A172 (cell line): ENCODE results near the gene C5orf46. TPM values are rescaled to one million over a fixed set of nuclear protein-coding genes. Genes with fewer than 3 reads are reported as not detected.
"Not testable (repeated sequence)": the region's sequence is repeated elsewhere in the genome, so short reads cannot be mapped to it uniquely, and the experiment has no call there.

Experiments
- DNase-seq: peaks from one replicate; pipeline ENCODE4 v3.0.0-alpha.2; 2015; ENCODE audit warnings: low spot score
- total RNA-seq: library from RNA; depleted of rRNA; stranded (reverse); fragments of >200 nt; shearing (Covaris generic); gene quantifications from 2 replicates; pipeline ENCODE4 v1.2.3, GENCODE V29; 2014

Gene C5orf46
- total RNA-seq, 1 experiment from 2014 or later: not detected

DNA sequence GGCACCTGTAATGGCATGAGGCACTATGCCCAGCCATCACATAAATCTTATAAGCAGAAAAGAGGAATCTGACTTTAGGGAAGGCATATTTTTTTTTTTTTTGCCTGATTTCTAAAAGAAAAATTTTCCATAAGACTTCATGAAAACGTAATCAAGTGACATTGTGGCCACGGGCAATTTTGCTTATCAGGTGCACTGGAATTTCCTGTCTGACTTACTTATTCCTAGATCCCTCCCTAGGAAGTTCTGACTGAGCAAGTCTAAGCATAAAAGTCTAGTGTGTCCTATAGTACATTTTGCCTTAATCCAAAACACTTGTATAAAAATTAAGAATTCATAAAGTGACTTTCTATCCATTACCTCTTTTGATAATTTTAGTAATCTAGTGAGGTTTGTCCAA, 12.5 kb downstream of the C5orf46 start:
- peak; percentile 69 for DNase-seq

DNA sequence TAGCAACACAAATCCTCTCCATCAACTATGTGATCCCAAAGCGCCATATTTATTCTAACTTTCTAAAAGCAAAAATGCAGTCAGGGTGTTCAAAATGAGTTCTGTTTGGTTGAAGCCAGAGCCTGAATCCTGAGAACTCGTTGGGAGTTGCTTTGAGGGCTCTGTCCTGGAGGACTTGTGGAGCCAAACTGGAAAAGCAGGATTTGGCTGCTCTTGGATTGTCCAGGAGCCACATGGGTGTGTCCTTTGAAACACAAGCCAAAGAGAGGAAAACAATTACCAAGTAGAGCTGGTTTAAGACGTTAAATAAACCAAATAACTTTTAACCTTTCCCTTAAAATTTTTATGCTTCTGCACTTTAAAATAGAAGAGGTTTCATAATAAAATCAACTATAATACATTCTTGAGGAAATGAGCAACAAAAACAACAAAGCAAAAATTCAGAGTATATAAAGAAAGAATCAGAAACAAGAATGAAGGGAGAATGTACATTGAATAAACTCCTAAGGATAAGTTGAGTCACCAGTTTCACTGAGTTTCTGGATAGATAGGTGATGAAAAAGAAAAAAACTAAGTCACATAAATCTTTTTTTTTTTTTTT, 13.5 kb downstream of the C5orf46 start:
- DNase-seq: peak; percentile 33

DNA sequence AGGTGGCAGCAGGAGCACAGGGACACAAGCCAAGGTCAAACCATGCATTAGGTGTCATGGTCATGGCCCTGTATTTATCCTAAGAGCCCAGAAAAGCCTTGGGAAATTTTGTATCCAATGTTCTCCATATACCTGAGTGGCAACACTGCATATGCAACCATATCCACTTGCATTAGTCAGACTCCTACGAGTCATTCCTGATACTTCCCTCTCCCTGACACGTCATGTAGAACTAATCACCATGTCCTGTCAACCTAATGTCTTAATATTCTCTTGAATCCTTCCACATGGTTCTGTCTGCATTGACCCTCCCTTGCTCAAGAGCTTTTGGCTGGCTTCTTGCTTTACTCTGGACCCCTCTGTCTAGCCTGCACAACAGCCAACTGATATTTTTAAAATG, 18.4 kb downstream of the C5orf46 start:
- no peak for DNase-seq

DNA sequence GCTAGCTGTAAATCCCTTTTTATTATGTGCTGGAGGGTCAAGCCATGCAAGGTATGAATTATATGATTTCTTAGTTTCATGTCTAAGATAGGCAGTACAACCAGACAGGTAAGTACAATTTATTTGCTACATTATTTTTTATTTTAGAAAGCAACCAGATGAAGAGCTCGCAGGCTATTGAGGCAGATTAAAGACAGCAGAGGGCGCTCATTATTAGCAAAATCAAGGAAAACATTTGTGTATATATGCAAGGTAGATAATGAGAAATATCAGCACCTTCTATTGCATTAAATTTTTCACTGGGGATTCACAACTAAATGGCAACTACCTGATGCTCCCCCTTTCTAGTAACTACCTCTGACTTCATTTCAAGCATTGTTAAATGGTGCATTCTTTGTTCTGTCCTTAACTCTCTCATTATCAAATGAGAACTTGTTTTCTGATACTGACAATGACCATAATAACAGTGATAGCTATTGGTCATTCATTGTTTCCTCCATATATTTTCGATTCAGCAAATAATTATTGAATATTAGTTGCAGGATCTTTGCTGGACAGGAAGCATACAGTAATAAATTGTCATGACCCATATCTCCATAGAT, 19.2 kb downstream of the C5orf46 start:
- peak; percentile 56 for DNase-seq

DNA sequence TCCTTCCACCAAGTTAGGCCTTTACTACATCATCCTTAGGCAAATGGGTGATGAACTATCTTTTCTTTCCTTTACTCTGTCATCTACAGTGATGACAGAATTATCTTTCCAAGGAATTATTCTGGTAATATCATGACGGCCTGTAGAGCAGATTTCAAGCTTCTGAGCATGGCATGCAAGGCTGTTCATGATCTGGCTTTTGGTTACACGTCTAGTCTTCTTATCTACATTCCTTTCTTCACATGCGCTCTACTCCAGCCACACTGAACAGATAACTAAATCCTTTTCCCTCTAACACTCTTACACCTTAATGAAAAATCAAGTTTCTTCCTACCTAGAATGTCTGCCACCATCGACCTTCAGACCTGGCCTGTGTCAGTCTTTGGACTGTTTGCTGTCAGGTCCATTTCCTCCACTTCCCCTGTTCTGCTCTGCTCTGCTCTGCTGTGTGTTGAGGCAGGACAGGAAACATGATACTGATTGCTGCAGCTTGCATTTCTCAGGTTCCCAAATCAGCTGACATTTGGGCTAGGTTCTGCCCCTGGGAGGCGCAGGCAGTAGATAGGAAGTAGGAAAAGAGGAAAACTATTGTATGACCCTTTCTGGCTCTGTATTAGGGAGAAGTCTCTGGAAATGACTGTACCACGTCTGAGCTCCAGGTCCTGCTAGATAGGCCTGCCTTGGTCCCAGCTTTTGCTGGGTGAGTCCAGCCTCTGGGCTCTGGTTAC, 23.6 kb downstream of the C5orf46 start:
- DNase-seq: no peak

DNA sequence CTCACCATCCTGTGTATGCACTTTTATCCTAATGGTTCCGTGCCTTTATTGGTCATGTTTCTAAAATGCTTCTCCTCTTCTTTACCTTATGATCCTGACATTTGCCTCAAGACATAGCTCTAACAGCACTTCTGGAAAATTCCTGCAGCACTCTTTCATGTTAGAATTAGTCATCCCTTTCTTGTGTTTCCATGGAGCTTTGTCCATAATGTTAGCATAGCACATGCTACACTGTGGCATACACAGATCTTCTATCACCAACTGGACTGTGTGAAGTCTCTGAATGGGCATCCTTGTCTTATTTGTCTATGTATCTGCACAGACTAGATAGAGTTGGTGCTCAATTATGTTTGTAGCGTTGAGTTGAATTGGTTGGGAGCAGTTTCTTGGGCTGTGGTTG, 25.9 kb downstream of the C5orf46 start:
- DNase-seq: no peak

DNA sequence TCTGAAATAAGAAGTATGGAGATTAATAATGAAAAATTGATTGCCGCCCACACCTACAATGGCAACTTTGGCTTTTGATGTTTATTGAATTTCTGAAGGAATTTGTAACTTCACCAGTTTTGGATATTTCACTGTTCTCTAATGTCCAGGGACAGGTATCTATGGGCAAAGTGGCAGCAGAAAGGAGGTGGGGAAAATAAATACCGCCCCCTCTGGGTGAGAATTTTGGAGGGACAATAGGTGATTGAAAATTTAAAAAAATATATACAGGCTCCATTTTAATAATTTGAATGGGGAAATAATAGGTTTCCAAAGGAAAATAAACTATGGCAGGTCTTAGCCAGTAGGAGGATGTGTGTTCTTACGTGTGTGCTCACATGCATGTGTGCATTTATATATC, 26.6 kb downstream of the C5orf46 start:
- DNase-seq: no peak

DNA sequence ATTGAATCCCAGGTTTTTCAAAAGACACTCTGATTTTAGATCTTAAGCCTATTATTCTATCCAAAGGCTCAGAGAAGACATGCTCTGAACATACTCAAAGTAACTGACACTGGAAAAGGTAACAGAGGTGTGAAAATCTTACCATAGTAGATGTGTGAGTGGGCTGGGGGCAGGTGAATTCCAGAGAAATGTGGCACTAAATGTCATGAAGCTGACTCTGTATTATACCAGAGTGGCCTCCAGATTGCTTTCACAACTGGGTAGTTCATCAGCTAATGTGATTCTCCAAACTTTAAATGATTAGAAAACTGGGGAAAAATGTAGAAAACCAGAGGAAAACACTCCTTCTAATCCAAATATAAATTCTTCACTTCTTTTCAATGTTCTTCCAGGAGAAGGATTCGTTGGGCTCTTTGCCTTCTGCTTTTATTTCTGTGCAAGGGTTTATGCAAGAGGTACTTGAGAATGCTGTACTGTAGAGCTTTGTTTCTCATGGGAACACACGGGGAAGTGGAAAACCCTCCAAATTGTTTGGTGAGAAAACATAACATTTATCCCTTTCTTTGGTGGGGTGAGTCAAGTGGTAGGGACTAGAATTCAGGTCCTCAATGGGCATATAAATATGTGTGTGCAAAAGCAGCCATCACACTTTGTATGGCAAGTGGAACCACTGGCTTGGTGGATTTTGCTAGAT, 28.1 kb downstream of the C5orf46 start, which contains the start of gene SCGB3A2:
Gene SCGB3A2 (plus strand): TSS at position 646 of the 694 bp plus-strand sequence. CDS start 93 bp downstream, outside the sequence.
- no peak for DNase-seq

DNA sequence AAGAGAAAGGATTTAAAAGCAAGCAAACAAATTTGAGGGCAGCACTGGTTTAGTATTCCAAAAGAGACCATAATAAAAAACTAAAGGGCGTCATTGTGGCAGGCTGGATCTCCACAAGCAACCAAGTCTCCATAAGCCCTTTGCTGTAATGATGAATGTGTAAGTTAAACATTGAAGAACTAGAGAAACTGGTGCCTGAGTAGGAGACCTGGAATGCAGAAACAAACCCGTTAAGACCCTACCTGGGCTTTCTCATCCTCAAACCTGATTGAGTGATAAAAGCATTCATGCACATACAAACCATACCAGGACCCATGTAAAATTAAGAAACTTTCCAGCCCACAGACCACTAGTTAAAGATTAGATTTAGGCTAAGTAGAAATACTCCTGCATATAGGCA, 29.7 kb downstream of the C5orf46 start:
- DNase-seq: no peak

DNA sequence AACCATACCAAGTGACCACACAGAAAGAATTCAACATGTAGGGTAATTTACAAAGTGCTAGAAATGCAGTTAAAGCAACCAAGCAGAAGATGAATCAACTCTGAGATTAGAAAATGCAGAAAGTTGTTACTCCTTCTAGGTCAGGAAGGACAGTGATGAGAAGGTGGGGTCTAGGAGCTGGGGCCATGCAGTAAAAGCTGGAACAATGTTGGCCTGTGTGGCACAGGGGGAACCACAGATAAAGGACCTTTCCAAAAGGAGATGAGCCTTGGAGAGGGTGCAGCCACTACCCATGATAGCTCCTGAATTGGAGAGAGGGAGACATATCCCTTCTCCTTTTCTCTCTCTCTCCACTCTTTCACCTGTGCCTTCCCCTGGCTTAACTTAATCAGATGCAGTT, 30.2 kb downstream of the C5orf46 start:
- DNase-seq: no peak

DNA sequence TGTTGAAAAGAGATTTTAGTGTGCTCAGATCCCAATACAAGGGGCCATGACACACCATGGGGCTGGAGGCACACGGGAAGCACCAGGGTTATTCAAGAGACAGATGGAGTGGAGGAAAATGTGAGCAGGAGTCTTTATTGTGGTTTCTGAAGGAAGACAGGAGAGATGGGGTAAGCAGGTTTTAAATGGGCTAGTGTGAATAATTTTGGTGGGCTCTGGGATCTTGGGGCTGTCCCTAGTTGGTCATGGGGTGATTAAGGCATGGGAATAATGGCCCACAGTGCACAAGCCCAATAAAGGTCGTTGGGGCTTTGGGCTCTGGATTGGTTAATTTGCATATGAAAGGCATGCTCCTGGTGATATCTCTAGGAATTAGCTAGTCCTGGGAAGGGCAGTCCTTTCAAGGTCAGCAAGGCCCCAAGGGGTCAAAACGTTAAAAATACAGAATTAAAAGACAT, 31.4 kb downstream of the C5orf46 start:
- no peak for DNase-seq

DNA sequence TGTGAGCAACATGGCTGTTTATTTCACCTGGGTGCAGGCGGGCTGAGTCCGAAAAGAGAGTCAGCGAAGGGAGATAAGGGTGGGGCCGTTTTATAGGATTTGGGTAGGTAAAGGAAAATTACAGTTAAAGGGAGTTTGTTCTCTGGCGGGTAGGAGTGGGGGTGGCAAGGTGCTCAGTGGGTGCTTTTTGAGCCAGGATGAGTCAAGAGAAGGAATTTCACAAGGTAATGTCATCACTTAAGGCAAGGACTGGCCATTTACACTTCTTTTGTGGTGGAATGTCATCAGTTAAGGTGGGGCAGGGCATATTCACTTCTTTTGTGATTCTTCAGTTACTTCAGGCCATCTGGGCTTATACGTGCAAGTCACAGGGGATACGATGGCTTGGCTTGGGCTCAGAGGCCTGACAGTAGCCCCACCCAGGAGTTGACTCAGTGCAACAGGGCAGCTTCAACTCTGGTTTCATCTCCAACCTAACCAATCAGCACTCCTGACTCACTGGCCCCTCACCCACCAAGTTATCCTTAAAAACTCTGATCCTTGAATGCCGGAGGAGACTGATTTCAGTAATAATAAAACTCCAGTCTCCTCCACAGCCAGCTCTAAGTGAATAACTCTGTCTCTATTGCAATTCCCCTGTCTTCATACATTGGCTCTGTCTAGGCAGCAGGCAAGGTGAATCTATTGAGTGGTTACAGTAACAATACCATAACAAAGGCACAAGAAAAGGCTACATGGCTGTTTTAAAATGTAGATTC, 32.0 kb downstream of the C5orf46 start:
- DNase-seq: not testable (repeated sequence)

DNA sequence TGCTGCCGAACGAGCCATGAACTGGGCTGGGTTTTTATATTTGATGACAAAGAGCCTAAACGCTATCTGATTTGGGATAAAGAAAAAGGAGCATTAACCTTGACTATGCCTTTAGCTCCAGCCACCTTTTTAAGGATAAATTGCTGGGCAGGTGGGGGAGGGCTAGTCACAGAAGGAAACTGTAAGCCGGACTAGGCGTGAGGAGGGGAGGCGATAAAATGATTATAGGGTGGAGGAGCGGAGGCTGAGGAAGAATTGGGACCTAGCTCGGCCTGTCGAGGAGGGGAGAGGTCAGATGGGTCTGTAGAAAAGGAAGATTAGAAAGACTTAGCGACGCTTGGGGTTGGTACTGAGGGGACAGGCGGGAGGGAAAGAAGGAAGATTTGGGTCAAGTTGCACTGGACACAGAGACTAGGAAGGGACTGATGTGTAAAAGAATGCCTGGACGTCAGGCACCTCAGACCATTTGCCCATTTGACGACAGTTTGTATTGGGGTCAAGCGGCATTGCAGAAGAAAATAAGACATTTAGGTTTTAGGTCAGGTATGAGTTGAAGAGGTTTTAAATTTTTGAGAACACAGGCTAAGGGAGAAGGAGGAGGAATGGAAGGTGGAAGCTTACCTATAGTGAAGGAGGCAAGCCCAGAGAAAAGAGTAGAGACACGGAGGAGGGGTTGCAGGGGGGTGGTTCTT, 33.4 kb downstream of the C5orf46 start:
- DNase-seq: not testable (repeated sequence)

DNA sequence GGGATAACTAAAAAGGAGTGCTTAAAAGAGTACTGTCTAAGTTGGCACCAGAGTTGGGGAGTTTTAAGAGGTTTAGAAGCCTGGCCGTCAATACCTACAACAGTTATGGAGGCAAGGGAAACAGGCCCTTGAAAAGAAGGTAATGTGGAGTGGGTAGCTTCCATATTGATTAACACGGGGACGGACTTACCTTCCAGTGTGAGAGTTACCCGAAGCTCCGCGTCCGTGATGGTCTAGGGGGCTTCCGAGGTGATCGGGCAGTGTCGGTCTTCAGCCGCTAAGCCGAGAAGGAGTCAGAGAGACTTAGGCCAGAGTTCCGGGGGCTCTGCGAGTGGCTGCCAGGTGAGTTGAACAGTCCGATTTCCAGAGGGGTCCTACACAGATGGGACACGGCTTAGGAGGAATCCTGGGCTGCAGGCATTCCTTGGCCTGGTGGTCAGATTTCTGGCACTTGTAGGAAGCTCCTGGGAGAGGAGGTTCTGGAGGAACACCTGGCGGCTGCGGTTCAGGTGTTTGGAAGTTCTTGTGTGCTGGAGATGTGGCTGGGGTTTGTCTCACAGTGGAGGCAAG, 34.3 kb downstream of the C5orf46 start:
- DNase-seq: not testable (repeated sequence)

DNA sequence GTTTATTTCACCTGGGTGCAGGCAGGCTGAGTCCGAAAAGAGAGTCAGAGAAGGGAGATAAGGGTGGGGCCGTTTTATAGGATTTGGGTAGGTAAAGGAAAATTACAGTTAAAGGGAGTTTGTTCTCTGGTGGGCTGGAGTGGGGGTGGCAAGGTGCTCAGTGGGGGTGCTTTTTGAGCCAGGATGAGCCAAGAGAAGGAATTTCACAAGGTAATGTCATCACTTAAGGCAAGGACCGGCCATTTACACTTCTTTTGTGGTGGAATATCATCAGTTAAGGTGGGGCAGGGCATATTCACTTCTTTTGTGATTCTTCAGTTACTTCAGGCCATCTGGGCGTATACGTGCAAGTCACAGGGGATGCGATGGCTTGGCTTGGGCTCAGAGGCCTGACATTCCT, 36.4 kb downstream of the C5orf46 start:
- DNase-seq: not testable (repeated sequence)

DNA sequence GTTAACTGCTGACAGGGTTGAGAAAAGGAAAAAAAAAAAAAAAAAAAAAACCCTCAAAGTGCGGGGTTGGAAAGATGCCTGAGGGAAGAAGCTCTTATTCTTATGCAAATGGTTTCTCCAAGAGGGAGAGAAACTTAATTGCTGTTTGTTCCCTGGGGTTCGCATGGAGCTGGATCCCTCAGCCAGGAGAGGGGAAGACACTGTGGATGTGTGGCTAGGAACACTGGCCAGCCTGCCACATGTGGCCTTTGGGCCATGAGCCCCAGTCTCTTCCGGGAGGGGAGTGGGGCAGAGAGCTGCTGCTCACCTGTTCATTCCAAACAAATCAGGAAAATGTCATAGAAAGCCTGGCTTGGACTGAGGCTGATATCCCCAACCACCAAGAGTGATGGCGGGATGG, 37.2 kb downstream of the C5orf46 start:
- DNase-seq: no peak

DNA sequence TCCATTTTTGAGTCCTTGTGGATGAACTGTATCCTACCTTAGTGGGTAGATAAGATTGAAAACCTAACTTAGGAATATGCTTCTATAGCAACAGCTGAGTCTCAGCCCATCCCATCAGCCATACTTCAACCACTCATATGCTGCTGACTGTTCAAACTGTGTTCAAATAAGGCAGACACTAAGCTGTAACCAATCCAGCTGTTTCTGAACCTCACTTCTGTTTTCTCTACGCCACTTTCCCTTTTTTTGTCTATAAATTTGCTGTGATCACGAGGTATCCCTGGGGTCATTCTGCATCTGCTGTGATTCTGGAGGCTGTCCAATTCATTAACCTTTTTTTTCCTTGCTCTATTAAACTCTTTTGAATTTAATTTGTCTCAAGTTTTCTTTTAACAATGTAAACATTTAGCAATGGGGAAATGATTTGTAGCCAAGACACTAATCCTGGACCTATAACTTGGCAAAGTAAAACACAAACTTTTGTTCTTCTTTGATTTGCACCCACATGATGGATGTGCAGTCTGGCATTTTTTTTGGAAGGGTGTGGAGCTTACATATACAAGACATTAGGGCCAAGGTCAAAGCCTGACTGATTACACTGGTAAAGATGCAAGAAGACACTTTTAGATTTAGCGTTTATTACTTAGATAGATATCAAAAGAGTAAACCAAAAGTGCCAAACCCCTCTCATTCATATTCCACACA, 42.7 kb downstream of the C5orf46 start:
- DNase-seq: no peak

DNA sequence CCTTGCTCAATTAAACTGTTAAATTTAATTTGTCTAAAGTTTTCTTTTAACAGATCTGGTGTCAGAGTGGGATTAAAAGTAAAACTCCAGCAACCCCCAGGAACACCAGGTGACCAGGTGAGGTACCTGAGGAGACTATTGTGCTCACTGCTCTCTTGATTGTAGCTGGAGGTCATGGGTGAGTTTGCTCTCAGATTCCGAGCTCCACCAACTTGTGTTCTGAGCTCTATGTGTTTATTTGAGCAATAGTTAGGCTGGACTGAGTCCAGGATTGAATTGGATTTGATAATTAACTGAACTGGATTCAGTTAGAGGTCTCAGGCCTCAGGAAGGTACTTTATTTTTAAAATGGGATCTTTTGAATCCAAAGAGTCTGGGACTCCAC, 45.7 kb downstream of the C5orf46 start:
- no peak for DNase-seq

DNA sequence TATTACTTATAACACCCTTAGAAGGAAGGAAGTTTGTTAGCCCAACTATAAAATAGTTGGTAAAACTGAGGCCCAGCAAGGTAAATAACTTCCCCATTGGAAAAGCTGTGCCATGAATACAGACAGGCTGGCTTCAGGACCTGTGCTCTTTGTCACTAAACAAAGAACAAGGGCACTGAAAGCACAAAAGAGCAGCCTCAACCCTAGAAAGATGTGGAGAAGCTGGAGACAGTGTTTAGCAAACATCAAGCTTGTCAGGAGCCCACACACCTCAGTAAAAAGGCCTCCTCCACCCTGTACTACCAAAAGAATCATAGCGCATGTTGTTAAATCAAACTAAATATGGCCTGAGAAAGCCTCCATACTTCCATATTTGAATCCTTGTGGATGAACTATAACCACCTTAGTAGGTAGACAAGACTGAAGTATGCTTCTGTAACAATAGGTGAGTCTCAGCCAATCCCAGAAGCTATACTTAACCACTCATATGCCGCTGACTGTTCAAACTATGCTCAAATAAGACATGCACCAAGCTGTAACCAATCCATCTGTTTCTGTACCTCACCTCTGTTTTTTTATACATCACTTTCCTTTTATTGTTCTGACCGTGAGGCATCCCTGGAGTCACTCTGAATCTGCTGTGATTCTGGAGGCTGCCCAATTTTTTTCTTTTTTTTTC, 46.2 kb downstream of the C5orf46 start:
- no peak for DNase-seq
